Measurements from ENCODE around the gene ZNF609. TPM values are rescaled to one million over a fixed set of nuclear protein-coding genes. Genes with fewer than 3 reads are reported as not detected.
"Not testable (repeated sequence)": the region's sequence is repeated elsewhere in the genome, so short reads cannot be mapped to it uniquely, and the experiment has no call there.

ZNF609 gene
- polyA plus RNA-seq, 1 donor, result 14.9 TPM

DNA sequence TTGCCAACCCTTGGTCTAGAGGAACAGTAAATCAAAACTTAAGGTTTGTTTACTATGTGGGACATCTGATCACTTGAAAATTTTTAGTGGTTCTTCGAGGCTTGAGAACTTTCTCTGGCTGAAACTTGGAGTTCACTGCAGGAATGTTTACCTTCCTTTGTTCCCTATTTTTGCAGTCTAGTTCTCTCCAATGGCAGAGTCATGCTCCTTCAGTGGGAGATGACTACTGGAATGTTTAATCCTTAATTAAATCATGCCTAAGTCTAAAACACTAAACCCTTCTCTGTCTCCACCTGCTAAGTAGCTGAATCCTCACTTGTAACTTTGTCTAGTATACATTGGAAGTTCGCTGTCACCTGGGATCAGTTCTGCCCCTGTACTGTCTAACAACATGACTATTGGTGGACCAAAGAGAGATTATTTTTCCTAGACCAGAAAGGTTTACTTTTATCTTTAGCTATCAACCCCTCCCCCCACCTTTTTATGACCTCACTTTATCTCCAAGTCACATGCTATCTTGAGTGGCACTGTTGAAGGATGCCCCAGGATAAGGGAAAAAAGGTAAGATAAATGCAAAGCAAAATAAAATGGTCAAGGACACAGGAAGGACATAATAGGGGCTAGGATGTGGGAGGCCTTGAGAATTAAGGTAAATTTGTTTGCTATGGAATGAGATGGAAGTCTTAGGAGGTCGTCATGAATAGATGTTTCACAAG lies 1.2 kb upstream of the ZNF609 start:
- DNase-seq (ENCODE audit: low read depth), result no peak

DNA sequence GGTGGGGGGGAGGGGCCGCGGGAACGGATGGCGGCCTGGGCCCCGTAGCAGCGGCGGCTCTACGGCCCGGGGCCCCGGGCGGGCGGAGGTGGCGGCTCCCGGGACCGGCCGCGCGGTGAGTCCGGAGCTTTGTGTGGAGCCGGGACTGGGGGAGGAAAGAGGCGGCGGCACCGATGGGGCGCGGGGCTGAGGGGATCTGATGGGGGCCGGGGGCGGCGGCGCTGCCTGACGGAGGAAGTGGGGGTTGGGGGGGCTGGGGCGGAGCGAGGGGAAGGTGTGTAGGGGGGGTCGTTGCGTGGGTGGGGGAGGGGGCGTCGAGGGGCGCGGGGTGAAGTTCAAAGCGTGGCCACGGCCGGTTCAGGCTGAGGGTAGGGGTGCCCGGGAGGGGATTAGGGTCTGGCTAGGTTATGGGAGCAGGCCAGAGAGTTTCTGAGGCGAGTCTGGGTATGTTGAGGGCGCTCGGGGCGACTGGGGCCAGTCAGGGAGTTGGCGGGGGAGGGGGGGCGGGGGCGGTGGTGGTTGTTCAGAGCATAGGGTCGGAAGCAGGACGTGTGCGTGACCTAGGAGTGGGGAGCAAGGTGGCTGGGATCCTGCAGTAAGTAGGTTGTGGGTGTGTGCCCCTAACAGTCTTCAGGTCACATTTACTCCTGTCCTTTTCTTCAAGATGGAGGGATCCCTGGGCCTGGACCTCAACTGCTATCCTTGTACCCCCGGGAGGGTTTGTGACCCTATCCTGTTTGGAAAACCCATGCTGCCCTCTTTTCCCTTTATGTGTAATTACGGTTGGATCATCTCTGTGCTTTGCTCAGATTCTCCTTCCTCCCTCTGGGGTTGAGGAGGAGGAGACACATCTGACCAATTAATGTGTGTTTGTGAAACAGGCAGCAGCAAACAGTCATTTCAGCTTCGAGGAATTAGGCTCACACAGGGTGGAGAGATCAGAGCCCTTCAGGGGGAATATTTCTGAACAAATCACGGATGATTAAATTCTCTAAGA lies 644 bp downstream of the ZNF609 start:
- peak; percentile 48 for DNase-seq (ENCODE audit: low read depth)

DNA sequence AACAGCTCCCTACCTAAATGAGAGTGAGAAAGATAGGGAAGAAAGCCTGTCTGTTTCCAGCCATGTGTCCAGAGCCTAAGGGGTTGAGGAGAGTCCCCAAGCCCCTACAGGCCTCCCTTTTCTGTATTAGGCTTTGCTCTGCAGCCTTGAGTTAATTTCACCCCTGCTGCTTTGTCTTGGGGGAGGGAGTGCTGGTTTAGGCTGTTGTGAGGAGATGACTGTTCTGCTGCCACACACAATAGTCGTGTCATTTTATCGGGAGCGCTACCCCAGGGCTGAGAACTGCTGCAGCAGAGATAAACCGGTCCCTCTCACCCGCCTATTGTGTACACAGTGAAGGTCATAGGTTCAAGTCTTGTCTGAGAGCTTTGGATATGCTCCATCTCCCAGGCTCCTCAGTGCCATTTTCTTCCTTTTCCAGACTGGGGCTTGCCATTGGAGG lies 1.4 kb downstream of the ZNF609 start:
- no peak for DNase-seq (ENCODE audit: low read depth)

- no peak for DNase-seq (ENCODE audit: low read depth)
Measured at GRCh38 chr15:64462492-64462891, 2.1 kb downstream of the ZNF609 start.

DNA sequence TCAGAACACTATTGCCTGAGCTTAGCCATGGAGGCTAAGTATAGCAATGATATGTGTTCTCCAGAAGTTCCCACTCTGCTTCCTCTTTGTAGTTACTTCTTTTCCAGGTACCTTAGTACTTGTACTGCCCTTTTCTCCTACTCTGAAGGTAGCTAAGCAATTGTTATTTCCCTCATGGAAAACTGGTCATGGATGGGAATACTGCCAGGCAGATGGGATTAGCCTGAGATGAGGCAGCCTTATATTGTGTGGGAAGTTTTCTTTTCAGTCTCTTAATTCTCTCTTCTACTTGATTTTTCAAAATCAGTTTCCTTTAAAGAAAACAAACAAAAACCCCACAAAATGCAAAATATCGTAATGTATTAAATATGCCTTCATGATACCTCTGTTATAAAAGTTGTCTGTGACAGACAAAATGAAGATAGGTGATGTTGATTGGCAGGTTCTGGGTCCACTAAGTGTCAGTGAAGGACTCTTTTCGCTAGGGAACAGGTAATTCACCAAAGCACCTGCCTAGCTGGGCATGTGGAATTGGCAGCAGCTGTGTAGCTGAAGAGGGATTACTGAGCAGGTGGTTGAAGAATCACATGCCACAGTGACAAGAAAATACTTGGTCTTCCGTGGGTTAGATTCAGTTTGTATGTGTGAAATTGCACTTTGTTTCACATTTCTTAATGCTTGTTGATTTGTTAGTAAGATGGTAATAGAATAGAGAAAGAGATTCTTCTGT lies 4.1 kb downstream of the ZNF609 start:
- DNase-seq (ENCODE audit: low read depth), result peak; percentile 35

- DNase-seq (ENCODE audit: low read depth), result no peak
Measured at GRCh38 chr15:64466408-64467141, 6.2 kb downstream of the ZNF609 start.

GRCh38 chr15:64472161-64472560 lies 11.8 kb downstream of the ZNF609 start:
- DNase-seq (ENCODE audit: low read depth), result no peak

DNA sequence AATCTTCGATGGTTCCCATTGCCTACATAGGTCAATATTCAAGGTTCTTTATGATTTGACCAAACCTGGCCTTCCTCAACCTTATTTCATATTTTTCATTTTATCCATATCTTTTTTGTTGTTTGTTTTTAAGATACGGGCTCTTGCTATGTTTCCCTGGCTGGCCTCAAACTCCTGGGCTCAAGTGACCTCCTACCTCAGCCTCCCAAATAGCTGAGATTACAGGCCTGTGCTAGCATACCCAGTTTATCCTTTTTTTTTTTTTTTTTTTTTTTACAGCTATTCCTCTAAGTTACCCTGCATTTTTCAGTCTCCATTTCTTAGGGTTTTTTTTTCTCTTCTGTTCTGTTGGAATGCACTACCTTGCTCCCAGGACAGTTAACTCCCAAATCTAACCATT lies 14.5 kb downstream of the ZNF609 start:
- DNase-seq (ENCODE audit: low read depth), result no peak

DNA sequence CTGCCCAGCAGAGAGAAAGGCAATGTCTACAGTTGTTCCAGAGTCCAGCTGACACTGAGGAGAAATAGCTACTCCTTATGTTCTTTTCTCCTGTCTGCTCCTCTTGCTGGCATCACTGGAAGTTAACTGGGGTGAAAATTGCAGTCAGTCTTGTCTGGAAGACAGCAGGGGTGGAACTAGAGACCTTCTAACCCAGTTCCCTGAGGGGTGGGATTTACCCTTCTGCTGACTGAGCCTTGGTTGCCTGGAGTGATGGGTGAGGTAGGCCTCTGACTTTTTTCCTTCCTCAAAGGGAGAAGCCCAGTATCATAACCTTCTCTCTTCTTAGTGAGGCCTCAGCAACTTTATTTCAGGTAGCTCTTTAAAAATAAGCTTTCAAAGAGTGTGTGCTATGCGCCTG lies 16.2 kb downstream of the ZNF609 start:
- DNase-seq (ENCODE audit: low read depth), result no peak

GRCh38 chr15:64478863-64479262 lies 18.5 kb downstream of the ZNF609 start:
- no peak for DNase-seq (ENCODE audit: low read depth)

DNA sequence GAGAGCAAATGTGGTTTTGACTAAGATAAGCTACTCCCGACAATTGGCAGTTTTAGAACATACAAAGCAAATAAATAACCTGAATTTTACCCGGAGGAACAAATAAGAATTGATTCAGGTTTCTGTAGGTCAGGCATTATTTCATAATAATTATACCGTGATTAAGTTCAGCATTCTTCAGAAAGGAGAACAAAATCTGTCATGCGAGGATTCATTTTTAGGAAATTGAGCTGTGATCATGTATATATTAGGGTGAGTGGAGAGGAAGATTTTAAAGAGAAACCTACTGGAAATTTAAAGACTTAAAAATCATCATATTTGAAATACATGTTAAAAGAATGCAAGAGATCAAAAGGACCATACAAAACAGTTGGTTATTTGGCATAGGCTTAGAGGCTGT lies 20.5 kb downstream of the ZNF609 start:
- DNase-seq (ENCODE audit: low read depth), result no peak

- DNase-seq (ENCODE audit: low read depth), result no peak
Measured at GRCh38 chr15:64483749-64484148, 23.4 kb downstream of the ZNF609 start.

DNA sequence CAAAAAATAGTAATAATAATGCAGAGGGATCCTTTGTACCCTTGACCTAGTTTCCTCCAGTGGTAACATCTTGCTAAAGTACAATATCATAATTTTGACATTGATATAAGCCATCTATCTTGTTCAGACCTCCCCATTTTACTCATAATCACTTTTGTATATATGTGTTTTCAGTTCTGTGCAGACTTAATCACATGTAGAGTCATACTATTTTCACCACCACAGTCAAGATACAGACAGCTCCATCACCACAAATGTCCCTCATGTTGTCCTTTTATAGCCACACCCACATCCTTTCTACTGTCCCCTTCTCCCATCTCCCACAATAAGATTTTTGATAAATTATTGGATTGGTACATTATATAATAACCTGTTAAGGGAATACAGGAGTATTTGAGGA lies 25.4 kb downstream of the ZNF609 start:
- no peak for DNase-seq (ENCODE audit: low read depth)

GRCh38 chr15:64490598-64491259 lies 30.4 kb downstream of the ZNF609 start:
- DNase-seq (ENCODE audit: low read depth), result no peak

DNA sequence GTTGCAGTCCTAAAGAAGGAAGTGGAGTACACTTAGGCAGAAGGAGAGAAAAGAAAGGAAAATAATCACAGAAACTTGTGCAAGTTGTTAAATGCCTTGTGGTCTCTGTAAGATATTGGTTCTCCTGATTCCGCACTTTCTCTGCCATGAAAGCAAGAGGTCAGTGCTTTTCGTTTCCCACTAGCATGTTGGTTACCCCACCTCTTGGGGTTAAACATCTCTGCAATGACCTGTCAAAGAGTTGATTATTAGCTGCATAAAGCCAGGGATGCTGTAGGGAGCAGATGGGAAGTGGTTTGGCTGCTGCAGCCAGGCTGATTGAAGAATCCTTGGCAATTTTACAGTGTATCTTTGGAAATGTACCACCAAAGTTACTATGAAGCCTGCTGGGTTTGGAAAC lies 33.3 kb downstream of the ZNF609 start:
- DNase-seq (ENCODE audit: low read depth), result no peak

DNA sequence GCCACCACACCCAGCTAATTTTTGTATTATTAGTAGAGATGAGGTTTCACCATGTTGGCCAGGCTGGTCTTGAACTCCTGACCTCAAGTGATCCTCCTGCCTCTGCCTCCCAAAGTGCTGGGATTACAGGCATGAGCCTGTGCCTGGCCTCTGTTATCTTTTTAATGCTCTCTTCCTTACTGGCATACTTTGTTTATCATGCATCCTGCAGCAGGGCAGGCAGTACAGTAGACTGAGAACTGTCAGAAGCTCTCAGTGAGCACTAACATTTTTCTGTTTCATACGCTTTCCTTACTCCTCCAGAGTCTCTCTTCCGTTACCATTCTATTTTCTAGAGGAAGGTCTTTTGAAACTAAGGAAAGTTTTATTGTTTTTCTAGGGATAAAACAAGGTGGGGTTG lies 35.6 kb downstream of the ZNF609 start:
- not testable (repeated sequence) for DNase-seq (ENCODE audit: low read depth)

DNA sequence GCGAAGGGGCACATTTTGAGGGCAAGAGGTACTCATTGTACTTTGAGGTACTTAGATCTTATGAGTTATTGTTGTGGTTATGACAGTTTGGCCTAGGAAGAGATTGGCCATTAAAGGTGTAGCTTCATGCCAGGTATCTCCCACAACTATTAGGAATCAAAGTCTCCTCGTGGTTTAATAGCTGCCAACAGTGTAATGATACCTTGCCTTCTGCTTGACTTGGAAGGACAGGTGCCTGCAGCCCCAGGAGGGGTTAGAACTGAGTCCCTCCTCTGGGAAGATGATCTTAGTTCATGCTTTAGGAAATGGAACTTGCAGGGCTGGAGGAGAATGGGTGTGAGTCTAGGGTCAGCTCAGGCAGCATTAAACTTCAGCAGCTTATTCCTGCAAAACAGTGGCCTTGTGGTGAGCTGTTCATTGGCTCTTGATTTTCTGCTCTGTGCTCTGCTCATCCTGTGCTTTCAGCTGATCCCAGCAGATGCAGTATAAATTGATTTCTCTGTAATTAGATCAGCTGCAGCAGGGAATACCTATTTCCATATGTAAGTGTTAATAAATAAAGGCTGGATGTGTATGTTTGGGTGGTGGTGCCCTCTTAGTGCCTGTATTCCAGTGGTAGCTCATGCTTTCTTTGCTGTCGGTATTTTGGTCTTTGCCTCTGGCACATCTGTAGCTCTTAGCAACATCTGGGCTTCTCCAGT lies 40.5 kb downstream of the ZNF609 start:
- DNase-seq (ENCODE audit: low read depth), result no peak

GRCh38 chr15:64501396-64501715 lies 41.0 kb downstream of the ZNF609 start:
- DNase-seq (ENCODE audit: low read depth), result no peak

- DNase-seq (ENCODE audit: low read depth), result no peak
Measured at GRCh38 chr15:64502151-64502550, 41.8 kb downstream of the ZNF609 start.

DNA sequence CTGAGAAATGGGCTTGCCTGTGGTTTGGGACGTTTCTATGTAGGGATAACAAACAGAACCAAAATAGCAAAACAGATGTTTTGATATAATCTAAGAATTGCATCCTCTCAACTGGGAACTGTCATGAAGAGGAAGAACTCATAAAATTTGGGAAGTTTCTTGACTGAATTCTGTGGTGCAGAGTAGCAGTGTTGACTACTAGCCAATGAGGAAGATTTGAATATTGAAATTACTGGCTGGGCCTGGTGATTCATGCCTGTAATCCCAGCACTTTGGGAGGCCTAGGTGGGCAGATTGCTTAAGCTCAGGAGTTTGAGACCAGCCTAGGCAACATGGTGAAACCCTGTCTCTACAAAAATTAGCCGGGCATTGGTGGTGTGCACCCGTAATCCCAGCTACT lies 42.2 kb downstream of the ZNF609 start:
- DNase-seq (ENCODE audit: low read depth), result no peak
